ENCODE data around the gene INTS4.
"Not testable (repeated sequence)": the region's sequence is repeated elsewhere in the genome, so short reads cannot be mapped to it uniquely, and the experiment has no call there.

INTS4 gene

GRCh38 chr11:77876045-77876444, 118.4 kb downstream of the INTS4 start:
- DNase-seq: no peak

- DNase-seq: no peak
These were observed 120.3 kb downstream of the INTS4 start for GRCh38 chr11:77874206-77874605.

GRCh38 chr11:77873345-77873744, 121.1 kb downstream of the INTS4 start:
- DNase-seq: no peak

- DNase-seq: no peak
These were observed 122.6 kb downstream of the INTS4 start for GRCh38 chr11:77871855-77872254.

GRCh38 chr11:77868744-77869143, 125.7 kb downstream of the INTS4 start:
- DNase-seq: no peak

GRCh38 chr11:77866336-77866735, 128.1 kb downstream of the INTS4 start:
- DNase-seq: no peak

- no peak for DNase-seq
These were observed 128.7 kb downstream of the INTS4 start for GRCh38 chr11:77865805-77866204.

- DNase-seq: not testable (repeated sequence)
These were observed 133.0 kb downstream of the INTS4 start for GRCh38 chr11:77861444-77861843.

- not testable (repeated sequence) for DNase-seq
These were observed 136.5 kb downstream of the INTS4 start for GRCh38 chr11:77857906-77858457.

GRCh38 chr11:77854838-77855237, 139.6 kb downstream of the INTS4 start:
- no peak for DNase-seq

- DNase-seq: no peak
These were observed 143.0 kb downstream of the INTS4 start for GRCh38 chr11:77851503-77851902.

GRCh38 chr11:77843700-77844099, 150.8 kb downstream of the INTS4 start:
- DNase-seq: not testable (repeated sequence)

- peak; percentile 61 for DNase-seq
These were observed 151.9 kb downstream of the INTS4 start for GRCh38 chr11:77842441-77843121.

GRCh38 chr11:77833302-77833701, 161.2 kb downstream of the INTS4 start:
- no peak for DNase-seq

GRCh38 chr11:77828926-77829325, 165.5 kb downstream of the INTS4 start:
- peak; percentile 45 for DNase-seq

Measured in hematopoietic multipotent progenitor cell treated with erythropoietin and hydrocortisone succinate and interleukin-3 and kit ligand, for 4 days (in vitro differentiated cells).